Measurements from ENCODE around the gene ATP2A3. TPM values are rescaled to one million over a fixed set of nuclear protein-coding genes. Genes with fewer than 3 reads are reported as not detected.

The ATP2A3 gene
- total and polyA plus RNA-seq, 2 donors (not counting 1 experiment from before 2014, with no cell fraction given) = 0.25 to 12.4 TPM

GRCh38 chr17:3921502-3922319 is 42.5 kb downstream of the ATP2A3 start:
- peak in 1 of 2 donors; percentile 42 for DNase-seq (ENCODE audit: low read depth in 2 of 2)
- no peak overlapping the region for H2AFZ ChIP-seq (ENCODE audit: low read length)

DNA sequence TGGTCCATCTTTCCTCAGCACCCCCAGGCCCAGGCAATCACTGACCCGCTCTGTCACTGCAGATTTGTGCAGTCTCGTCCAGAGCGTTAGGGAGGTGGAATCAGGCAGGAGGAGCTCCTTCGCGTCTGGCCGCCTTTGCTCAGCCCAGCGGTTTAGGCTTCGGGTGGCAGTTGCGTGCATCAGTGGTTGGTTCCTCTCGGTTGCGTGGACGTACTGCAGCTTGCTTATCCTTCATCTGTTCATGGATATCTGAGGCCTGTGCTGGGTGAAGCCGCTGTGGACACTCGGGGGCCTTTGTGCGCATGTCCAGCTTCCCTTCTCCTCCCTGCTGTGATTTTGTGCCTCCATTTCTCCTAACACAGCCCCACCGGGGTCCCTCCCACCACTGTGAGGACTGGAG is 43.2 kb downstream of the ATP2A3 start:
- Histone ChIP-seq H3K27me3 (ENCODE audit: control insufficient read depth, insufficient read depth, low read length) (no peaks in the 10 kb centered on the region), H3K4me3 (replicated peaks in 1 of 4; ENCODE audit: control extremely low read depth in 1 of 4, insufficient read depth in 1 of 4, low read depth in 3 of 4, low read length in 4 of 4) (no peak overlapping the region), H3K27ac (ENCODE audit: insufficient read depth, low read length) (no peak overlapping the region), H3K4me2 (ENCODE audit: extremely low read depth, insufficient read depth, low read length) (no peak overlapping the region), H4K20me1 (ENCODE audit: control insufficient read depth, extremely low read depth, insufficient read depth, low read length) (no peaks in the 10 kb centered on the region), H3K9me3 (ENCODE audit: control insufficient read depth, insufficient read depth, low read depth, low read length) (no peaks in the 10 kb centered on the region), H3K36me3 (ENCODE audit: control insufficient read depth, insufficient read depth, low read length) (no peaks in the 10 kb centered on the region), H2AFZ (ENCODE audit: low read length) (no peak overlapping the region), H3K79me2 (ENCODE audit: control insufficient read depth, insufficient read depth, low read length) (no peaks in the 10 kb centered on the region), H3K4me1 (ENCODE audit: control insufficient read depth, extremely low read depth, insufficient read depth, low read length) (no peaks in the 10 kb centered on the region), H3K9ac (ENCODE audit: insufficient read depth, low read length) (no peak overlapping the region)
- TF ChIP-seq CTCF (conservative IDR thresholded peaks at IDR 0.05 in 1 of 2, IDR thresholded peaks at IDR 0.05 in 1 of 2; ENCODE audit: low read depth in 1 of 2, low read length in 2 of 2) = no peak
- no peak for TF ChIP-seq EZH2 (IDR thresholded peaks at IDR 0.05; ENCODE audit: low read length, missing control alignments)
- no peak for DNase-seq (ENCODE audit: low read depth in 2 of 2)

More at GRCh38 chr17:3921502-3922319, 42.5 kb downstream of the ATP2A3 start:
- Histone ChIP-seq H3K27me3 (ENCODE audit: control insufficient read depth, insufficient read depth, low read length) (no peaks in the 10 kb centered on the region), H3K9ac (ENCODE audit: insufficient read depth, low read length) (no peak overlapping the region), H3K27ac (ENCODE audit: insufficient read depth, low read length) (no peak overlapping the region), H3K79me2 (ENCODE audit: control insufficient read depth, insufficient read depth, low read length) (no peaks in the 10 kb centered on the region), H3K9me3 (ENCODE audit: control insufficient read depth, insufficient read depth, low read depth, low read length) (no peaks in the 10 kb centered on the region), H3K4me1 (ENCODE audit: control insufficient read depth, extremely low read depth, insufficient read depth, low read length) (no peaks in the 10 kb centered on the region), H3K36me3 (ENCODE audit: control insufficient read depth, insufficient read depth, low read length) (no peaks in the 10 kb centered on the region), H4K20me1 (ENCODE audit: control insufficient read depth, extremely low read depth, insufficient read depth, low read length) (no peaks in the 10 kb centered on the region), H3K4me3 (replicated peaks in 1 of 4; ENCODE audit: control extremely low read depth in 1 of 4, insufficient read depth in 1 of 4, low read depth in 3 of 4, low read length in 4 of 4) (no peak overlapping the region), H3K4me2 (ENCODE audit: extremely low read depth, insufficient read depth, low read length) (no peak overlapping the region)
- no peak for TF ChIP-seq CTCF (conservative IDR thresholded peaks at IDR 0.05 in 1 of 2, IDR thresholded peaks at IDR 0.05 in 1 of 2; ENCODE audit: low read depth in 1 of 2, low read length in 2 of 2)

DNA sequence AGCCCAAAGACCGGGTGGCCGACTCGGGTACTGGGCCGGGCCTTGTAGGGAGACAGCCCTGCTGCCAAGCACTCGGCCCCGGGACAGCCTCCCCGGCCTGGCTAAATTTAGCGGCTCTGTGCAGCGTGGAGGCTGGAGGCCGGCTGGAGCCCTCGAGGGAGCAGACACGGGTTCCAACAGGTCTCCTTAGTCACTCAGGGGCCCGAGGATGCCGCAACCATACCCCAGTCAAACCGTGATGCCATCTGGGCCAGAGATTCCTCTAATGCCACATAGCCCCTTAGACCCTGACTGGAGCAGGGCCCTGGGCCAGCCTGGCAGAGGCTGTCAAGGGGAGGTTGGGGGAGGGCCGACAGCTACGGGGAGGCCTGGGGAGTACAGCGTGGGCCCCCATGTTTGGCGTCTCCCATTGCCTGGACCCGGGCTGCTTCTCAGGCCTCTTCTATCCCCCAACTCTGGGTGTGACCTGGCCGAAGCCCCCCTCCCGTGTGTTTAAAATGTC is 45.1 kb downstream of the ATP2A3 start:
- H2AFZ ChIP-seq (ENCODE audit: low read length) = no peak overlapping the region
- H4K20me1 ChIP-seq (ENCODE audit: control insufficient read depth, extremely low read depth, insufficient read depth, low read length) = no peaks in the 10 kb centered on the region
- H3K4me1 ChIP-seq (ENCODE audit: control insufficient read depth, extremely low read depth, insufficient read depth, low read length) = no peaks in the 10 kb centered on the region
- no peaks in the 10 kb centered on the region for H3K79me2 ChIP-seq (ENCODE audit: control insufficient read depth, insufficient read depth, low read length)
- H3K4me3 ChIP-seq (replicated peaks in 1 of 4; ENCODE audit: control extremely low read depth in 1 of 4, insufficient read depth in 1 of 4, low read depth in 3 of 4, low read length in 4 of 4) = no peak overlapping the region
- no peaks in the 10 kb centered on the region for H3K9me3 ChIP-seq (ENCODE audit: control insufficient read depth, insufficient read depth, low read depth, low read length)
- no peak overlapping the region for H3K9ac ChIP-seq (ENCODE audit: insufficient read depth, low read length)
- H3K4me2 ChIP-seq (ENCODE audit: extremely low read depth, insufficient read depth, low read length) = no peak overlapping the region
- H3K27ac ChIP-seq (ENCODE audit: insufficient read depth, low read length) = no peak overlapping the region
- H3K36me3 ChIP-seq (ENCODE audit: control insufficient read depth, insufficient read depth, low read length) = no peaks in the 10 kb centered on the region
- no peak for TF ChIP-seq EZH2 (IDR thresholded peaks at IDR 0.05; ENCODE audit: low read length, missing control alignments)
- no peak for TF ChIP-seq CTCF (conservative IDR thresholded peaks at IDR 0.05 in 1 of 2, IDR thresholded peaks at IDR 0.05 in 1 of 2; ENCODE audit: low read depth in 1 of 2, low read length in 2 of 2)
- no peak for DNase-seq (ENCODE audit: low read depth in 2 of 2)
- no peaks in the 10 kb centered on the region for H3K27me3 ChIP-seq (ENCODE audit: control insufficient read depth, insufficient read depth, low read length)

All from fibroblast of lung (primary cell).